A549 (cell line): ENCODE results near the gene SLC8A1. TPM values are rescaled to one million over a fixed set of nuclear protein-coding genes. Genes with fewer than 3 reads are reported as not detected.
A peak's percentile ranks its signal among the peaks of the same experiment; 100 is the strongest.

ENCODE experiments used
- ATAC-seq, 2 experiments: fragments of 200-7000 bp in 1 of 2; fragments of >200 bp in 1 of 2; cut with Nextera tagmentation in 1 of 2; cut with Tn5 transposase in 1 of 2; 3 replicates each; pipeline versions ENCODE4 v1.8.0 to v1.9.1; 2018 to 2020; ENCODE audit warnings: mild to moderate bottlenecking in 1 of 2, moderate library complexity in 1 of 2
- CTCF ChIA-PET: fragments of 300-600 bp; sonication (Branson Sonifier 250); formaldehyde crosslinking; extraction: SDS; loops from one replicate; lab custom pipeline; 2021; ENCODE audit warnings: antibody characterized with exemption, inconsistent platforms; lab: Yijun Ruan, JAX
- POLR2A ChIA-PET: fragments of 350-600 bp; formaldehyde crosslinking; extraction: SDS; loops from one replicate; lab custom pipeline; 2021; ENCODE audit warnings: antibody characterized with exemption, inconsistent platforms; lab: Yijun Ruan, JAX
- DNase-seq, 2 experiments: peaks; one replicate each; pipeline versions ENCODE4 v3.0.0 to v3.0.0-alpha.2; 2011 to 2016; ENCODE audit warnings: low read depth in 1 of 2, low spot score in 1 of 2
- FAIRE-seq: peaks from 2 replicates; lab custom pipeline; 2011; peaks lifted over from hg19 to GRCh38; lab: Jason Lieb, UNC
- H3K27ac ChIP-seq, 2 experiments: fragments of >200 bp; sonication (Bioruptor Twin); formaldehyde crosslinking; 3 replicates each; pipeline ENCODE4 v1.5.1; 2016 to 2017
- H3K4me1 ChIP-seq: fragments of >200 bp; sonication (Bioruptor Twin); formaldehyde crosslinking; 3 replicates; pipeline ENCODE4 v1.6.1; 2016
- H3K4me2 ChIP-seq: fragments of >200 bp; sonication (Bioruptor Twin); formaldehyde crosslinking; 3 replicates; pipeline ENCODE4 v1.6.1; 2016
- H3K4me3 ChIP-seq: fragments of >200 bp; sonication (Bioruptor Twin); formaldehyde crosslinking; 3 replicates; pipeline ENCODE4 v1.5.1; 2016
- H3K9me3 ChIP-seq: fragments of >200 bp; sonication (Bioruptor Twin); formaldehyde crosslinking; 3 replicates; pipeline ENCODE4 v1.6.1; 2016
- BHLHE40 ChIP-seq: IDR thresholded peaks from 2 replicates; pipeline ENCODE4 v1.6.1; 2012; ENCODE audit warnings: low read depth, low read length, inconsistent platforms
- CEBPB ChIP-seq, 2 experiments: fragments of >200 bp in 1 of 2; sonication (Bioruptor Twin) in 1 of 2; formaldehyde crosslinking in 1 of 2; IDR thresholded peaks; 2 replicates each; pipeline ENCODE4 v1.6.1; 2012 to 2016
- CHD2 ChIP-seq: fragments of 150-350 bp; IDR thresholded peaks from 2 replicates; pipeline ENCODE4 v1.6.1; 2014; ENCODE audit warnings: low read length; ENCODE audit not compliant: partially characterized antibody
- EHMT2 ChIP-seq: fragments of 200-600 bp; sonication (generic); IDR thresholded peaks from 2 replicates; pipeline ENCODE4 v1.6.1; 2016; ENCODE audit warnings: antibody characterized with exemption, low read depth, mild to moderate bottlenecking, moderate library complexity
- EP300 ChIP-seq, 2 experiments: fragments of >200 bp; sonication (Bioruptor Twin); formaldehyde crosslinking; IDR thresholded peaks; 2 replicates in 1 of 2; 3 replicates in 1 of 2; pipeline ENCODE4 v1.6.1; 2016 to 2017
- ESRRA ChIP-seq: fragments of 150-350 bp; IDR thresholded peaks from 2 replicates; pipeline ENCODE4 v1.6.1; 2014; ENCODE audit warnings: mild to moderate bottlenecking, low read length, borderline replicate concordance
- FOSB ChIP-seq: fragments of 250-450 bp; sonication (Bioruptor Pico); IDR thresholded peaks from 2 replicates; pipeline ENCODE4 v1.5.0; 2020; ENCODE audit warnings: mild to moderate bottlenecking, moderate library complexity
- GATA3 ChIP-seq: IDR thresholded peaks from 2 replicates; pipeline ENCODE4 v1.6.1; 2012; ENCODE audit warnings: borderline replicate concordance
- HOXB13 ChIP-seq: fragments of 250-450 bp; sonication (Bioruptor Pico); IDR thresholded peaks from 2 replicates; pipeline ENCODE4 v1.5.0; 2020; ENCODE audit warnings: low read depth, mild to moderate bottlenecking, moderate library complexity
- JUN ChIP-seq, 2 experiments: fragments of >200 bp; sonication (Bioruptor Twin); formaldehyde crosslinking; IDR thresholded peaks; 2 replicates in 1 of 2; 3 replicates in 1 of 2; pipeline ENCODE4 v1.6.1; 2016 to 2017
- KDM1A ChIP-seq: fragments of 200-600 bp; sonication (generic); IDR thresholded peaks from 2 replicates; pipeline ENCODE4 v1.6.1; 2016; ENCODE audit warnings: low read depth, mild to moderate bottlenecking
- MYC ChIP-seq: IDR thresholded peaks from 2 replicates; pipeline ENCODE4 v1.6.1; 2012; ENCODE audit warnings: mild to moderate bottlenecking, inconsistent platforms, low read length, improper control_type of control experiment, borderline replicate concordance
- NFE2L2 ChIP-seq: fragments of 150-350 bp; conservative IDR thresholded peaks from 2 replicates; pipeline ENCODE4 v1.6.1; 2014; ENCODE audit warnings: low read length
- NPAS2 ChIP-seq: fragments of 250-450 bp; sonication (Bioruptor Pico); IDR thresholded peaks from 2 replicates; pipeline ENCODE4 v1.8.0; 2022; ENCODE audit warnings: mild to moderate bottlenecking, moderate library complexity, borderline replicate concordance
- NR3C1 ChIP-seq: fragments of >200 bp; sonication (Bioruptor Twin); formaldehyde crosslinking; IDR thresholded peaks from 3 replicates; pipeline ENCODE4 v1.6.1; 2017
- PHF8 ChIP-seq: fragments of 200-600 bp; sonication (generic); IDR thresholded peaks from 2 replicates; pipeline ENCODE4 v1.6.1; 2016; ENCODE audit warnings: low read depth, mild to moderate bottlenecking, antibody characterized with exemption, moderate library complexity, borderline replicate concordance
- POLR2A ChIP-seq: IDR thresholded peaks from 2 replicates; pipeline ENCODE4 v1.6.1; 2012; ENCODE audit warnings: mild to moderate bottlenecking, low read length
- RARB ChIP-seq: fragments of 250-450 bp; sonication (Bioruptor Pico); IDR thresholded peaks from 2 replicates; pipeline ENCODE4 v1.8.0; 2021; ENCODE audit warnings: mild to moderate bottlenecking, moderate library complexity
- SREBF2 ChIP-seq: fragments of 450-650 bp; IDR thresholded peaks from 2 replicates; pipeline ENCODE4 v1.6.1; 2014; ENCODE audit warnings: mild to moderate bottlenecking, moderate library complexity
- WGBS: methylation state at CpG from one replicate; pipeline ENCODE4 v1.1.6; 2017; ENCODE audit errors: missing lambda C conversion rate; 5-methylcytosine and 5-hydroxymethylcytosine counted together
- polyA plus RNA-seq, 4 experiments: library from polyadenylated mRNA; depleted of rRNA in 3 of 4; stranded (reverse); fragments of >200 nt; fragmentation: RNase III in 1 of 4; extraction: RNeasy Plus Mini Kit Qiagen cat#74134 plus additional on column Dnase treatment in 1 of 4; gene quantifications; 2 replicates in 3 of 4; 3 replicates in 1 of 4; pipeline ENCODE4 v1.2.3, GENCODE V29; 2011 to 2017
- TF ChIP-seq, protein P1 (sequence below): fragments of 200-600 bp; sonication (generic); IDR thresholded peaks from 2 replicates; pipeline ENCODE4 v1.6.1; 2016; ENCODE audit warnings: antibody characterized with exemption, mild to moderate bottlenecking, moderate library complexity
- TF ChIP-seq, protein P2 (sequence below): fragments of 450-650 bp; IDR thresholded peaks from 2 replicates; pipeline ENCODE4 v1.6.1; 2014; ENCODE audit warnings: antibody characterized with exemption
- TF ChIP-seq, protein P3 (sequence below): IDR thresholded peaks from 2 replicates; pipeline ENCODE4 v1.6.1; 2012
- TF ChIP-seq, protein P4 (sequence below): fragments of 150-350 bp; IDR thresholded peaks from 2 replicates; pipeline ENCODE4 v1.6.1; 2014; ENCODE audit warnings: low read depth, mild to moderate bottlenecking, low read length

The SLC8A1 gene
- polyA plus RNA-seq, 2 of the 4 experiments (the other 2 are of a cell fraction) = 0.28 to 0.92 TPM

DNA sequence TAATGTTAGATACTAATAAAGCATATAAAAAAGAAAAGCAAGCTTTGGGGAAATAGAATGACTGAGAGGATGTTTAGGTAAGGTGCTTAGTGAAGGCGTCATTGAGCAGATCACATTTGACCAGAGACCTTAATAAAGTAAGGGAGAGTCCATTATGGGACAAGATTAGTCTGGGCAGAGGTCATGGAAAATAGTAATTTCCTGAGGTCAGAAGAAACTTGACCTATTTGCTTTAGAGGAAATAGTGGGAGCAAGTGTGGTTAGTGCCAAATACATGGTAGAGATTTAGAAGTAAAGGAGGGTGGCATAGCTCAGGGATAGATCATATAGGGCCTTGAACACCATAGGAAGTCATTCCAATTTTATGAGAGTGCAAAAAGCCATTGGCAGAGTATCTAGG lies 24.5 kb upstream of the SLC8A1 start:
- Histone ChIP-seq H3K27ac (no peak overlapping the region), H3K4me1 (peaks cover 10% of the 10 kb centered on the region), H3K4me3 (no peak overlapping the region), H3K4me2 (no peak overlapping the region), H3K9me3 (no peaks in the 10 kb centered on the region)
- TF ChIP-seq POLR2A (no peak), EP300 (IDR thresholded peaks at IDR 0.05) (no peak), JUN (IDR thresholded peaks at IDR 0.05) (no peak), FOSB (no peak), NR3C1 (no peak), NPAS2 (CRISPR knock-in tag) (no peak)
- FAIRE-seq = no peak
- CTCF ChIA-PET = interaction anchor here (0.8 kb wide), 1 partner anchor 232 kb away, joined by 3 read pairs; no protein-coding TSS in a partner anchor
- POLR2A ChIA-PET = no interaction called here
- no peak for ATAC-seq
- WGBS = 46% methylated on average over 1 of the region's 1 CpG
- DNase-seq = no peak

DNA sequence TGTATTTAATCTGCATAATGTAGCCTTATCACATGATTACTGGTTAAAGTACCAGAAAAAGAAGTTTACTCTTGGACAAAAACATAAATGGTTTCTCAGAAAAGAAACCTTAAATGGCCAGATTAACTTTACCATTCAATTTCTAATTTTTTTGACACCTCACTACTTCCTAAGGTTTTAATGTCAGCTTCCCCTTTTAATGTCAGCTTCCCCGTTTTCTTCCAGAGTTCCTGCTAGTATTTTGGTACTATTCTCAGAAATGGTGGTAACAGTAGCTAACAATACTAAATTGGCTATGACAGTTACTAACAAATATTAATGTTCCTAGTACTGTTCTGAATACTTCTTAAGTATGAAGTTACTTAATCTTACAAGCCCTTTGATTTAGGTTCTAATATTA lies 22.4 kb upstream of the SLC8A1 start:
- ATAC-seq (no peak), DNase-seq (no peak), FAIRE-seq (no peak)
- TF ChIP-seq CHD2 (no peak), POLR2A (no peak), SREBF2 (no peak), NFE2L2 (no peak)
- TF ChIP-seq, protein P1, sequence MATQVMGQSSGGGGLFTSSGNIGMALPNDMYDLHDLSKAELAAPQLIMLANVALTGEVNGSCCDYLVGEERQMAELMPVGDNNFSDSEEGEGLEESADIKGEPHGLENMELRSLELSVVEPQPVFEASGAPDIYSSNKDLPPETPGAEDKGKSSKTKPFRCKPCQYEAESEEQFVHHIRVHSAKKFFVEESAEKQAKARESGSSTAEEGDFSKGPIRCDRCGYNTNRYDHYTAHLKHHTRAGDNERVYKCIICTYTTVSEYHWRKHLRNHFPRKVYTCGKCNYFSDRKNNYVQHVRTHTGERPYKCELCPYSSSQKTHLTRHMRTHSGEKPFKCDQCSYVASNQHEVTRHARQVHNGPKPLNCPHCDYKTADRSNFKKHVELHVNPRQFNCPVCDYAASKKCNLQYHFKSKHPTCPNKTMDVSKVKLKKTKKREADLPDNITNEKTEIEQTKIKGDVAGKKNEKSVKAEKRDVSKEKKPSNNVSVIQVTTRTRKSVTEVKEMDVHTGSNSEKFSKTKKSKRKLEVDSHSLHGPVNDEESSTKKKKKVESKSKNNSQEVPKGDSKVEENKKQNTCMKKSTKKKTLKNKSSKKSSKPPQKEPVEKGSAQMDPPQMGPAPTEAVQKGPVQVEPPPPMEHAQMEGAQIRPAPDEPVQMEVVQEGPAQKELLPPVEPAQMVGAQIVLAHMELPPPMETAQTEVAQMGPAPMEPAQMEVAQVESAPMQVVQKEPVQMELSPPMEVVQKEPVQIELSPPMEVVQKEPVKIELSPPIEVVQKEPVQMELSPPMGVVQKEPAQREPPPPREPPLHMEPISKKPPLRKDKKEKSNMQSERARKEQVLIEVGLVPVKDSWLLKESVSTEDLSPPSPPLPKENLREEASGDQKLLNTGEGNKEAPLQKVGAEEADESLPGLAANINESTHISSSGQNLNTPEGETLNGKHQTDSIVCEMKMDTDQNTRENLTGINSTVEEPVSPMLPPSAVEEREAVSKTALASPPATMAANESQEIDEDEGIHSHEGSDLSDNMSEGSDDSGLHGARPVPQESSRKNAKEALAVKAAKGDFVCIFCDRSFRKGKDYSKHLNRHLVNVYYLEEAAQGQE = no peak
- TF ChIP-seq, protein P2, sequence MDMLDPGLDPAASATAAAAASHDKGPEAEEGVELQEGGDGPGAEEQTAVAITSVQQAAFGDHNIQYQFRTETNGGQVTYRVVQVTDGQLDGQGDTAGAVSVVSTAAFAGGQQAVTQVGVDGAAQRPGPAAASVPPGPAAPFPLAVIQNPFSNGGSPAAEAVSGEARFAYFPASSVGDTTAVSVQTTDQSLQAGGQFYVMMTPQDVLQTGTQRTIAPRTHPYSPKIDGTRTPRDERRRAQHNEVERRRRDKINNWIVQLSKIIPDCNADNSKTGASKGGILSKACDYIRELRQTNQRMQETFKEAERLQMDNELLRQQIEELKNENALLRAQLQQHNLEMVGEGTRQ = no peak
- H3K9me3 ChIP-seq = no peaks in the 10 kb centered on the region
- 49% methylated on average over 1 of the region's 1 CpG for WGBS
- no peak overlapping the region for H3K4me3 ChIP-seq
- H3K4me2 ChIP-seq = no peak overlapping the region
- H3K4me1 ChIP-seq = peaks cover 16% of the 10 kb centered on the region
- ChIA-PET POLR2A (no interaction called here), CTCF (no interaction called here)
- no peak overlapping the region for H3K27ac ChIP-seq

DNA sequence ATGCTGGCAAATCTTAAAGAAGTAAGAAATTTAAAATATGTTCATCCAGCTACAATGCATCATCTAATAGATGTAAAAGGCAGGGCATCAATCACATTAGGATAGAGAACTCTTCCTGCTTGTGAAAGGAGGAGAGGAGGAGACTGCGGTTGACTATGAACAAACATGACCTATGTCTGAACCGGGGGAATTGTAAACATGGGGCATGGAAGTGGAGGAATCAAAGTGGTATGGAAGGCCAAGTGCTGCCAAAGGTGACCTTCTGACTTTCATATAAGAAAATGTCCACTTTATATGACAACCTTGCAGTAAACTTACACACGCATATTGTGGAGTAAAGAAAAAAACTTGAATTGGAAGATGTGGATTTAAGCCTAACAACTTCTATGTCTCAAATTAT lies 20.0 kb upstream of the SLC8A1 start:
- TF ChIP-seq HOXB13 = no peak
- TF ChIP-seq, protein P3, sequence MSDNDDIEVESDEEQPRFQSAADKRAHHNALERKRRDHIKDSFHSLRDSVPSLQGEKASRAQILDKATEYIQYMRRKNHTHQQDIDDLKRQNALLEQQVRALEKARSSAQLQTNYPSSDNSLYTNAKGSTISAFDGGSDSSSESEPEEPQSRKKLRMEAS = 0 out of 2 replicates have a peak, but pooled peaks have one; percentile 6
- TF ChIP-seq, protein P4, sequence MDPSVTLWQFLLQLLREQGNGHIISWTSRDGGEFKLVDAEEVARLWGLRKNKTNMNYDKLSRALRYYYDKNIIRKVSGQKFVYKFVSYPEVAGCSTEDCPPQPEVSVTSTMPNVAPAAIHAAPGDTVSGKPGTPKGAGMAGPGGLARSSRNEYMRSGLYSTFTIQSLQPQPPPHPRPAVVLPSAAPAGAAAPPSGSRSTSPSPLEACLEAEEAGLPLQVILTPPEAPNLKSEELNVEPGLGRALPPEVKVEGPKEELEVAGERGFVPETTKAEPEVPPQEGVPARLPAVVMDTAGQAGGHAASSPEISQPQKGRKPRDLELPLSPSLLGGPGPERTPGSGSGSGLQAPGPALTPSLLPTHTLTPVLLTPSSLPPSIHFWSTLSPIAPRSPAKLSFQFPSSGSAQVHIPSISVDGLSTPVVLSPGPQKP = no peak
- no peak for TF ChIP-seq SREBF2
- TF ChIP-seq KDM1A = no peak
- TF ChIP-seq ESRRA = peak; percentile 15; the same call in 1 of the 2 replicates
- 0 out of 2 replicates have a peak, but pooled peaks have one; percentile 29 for TF ChIP-seq GATA3
- TF ChIP-seq EHMT2 = 0 out of 2 replicates have a peak, but pooled peaks have one; percentile 57
- TF ChIP-seq BHLHE40 = no peak
- 0 out of 4 replicates have a peak, but pooled peaks of 1 of the 2 experiments have one; percentile 26 for TF ChIP-seq CEBPB (IDR thresholded peaks at IDR 0.05)
- no peak for TF ChIP-seq PHF8
- peak; percentile 72; the same call in 1 of the 2 replicates for TF ChIP-seq RARB (CRISPR knock-in tag)
- TF ChIP-seq MYC = no peak
- H3K27ac ChIP-seq = 0 out of 6 replicates have a peak overlapping the region, but pooled peaks of 1 of the 2 experiments have one; percentile 3
- no peaks in the 10 kb centered on the region for H3K9me3 ChIP-seq
- peaks cover 16% of the 10 kb centered on the region for H3K4me1 ChIP-seq
- 26% methylated on average over 3 of the region's 3 CpGs for WGBS
- ChIA-PET CTCF (interaction anchor here (1.0 to 2.3 kb wide), 2 partner anchors 16 to 20 kb away, joined by 3 to 6 read pairs; partner anchors contain the start of gene SLC8A1), POLR2A (interaction anchor here (0.6 kb wide), 1 partner anchor 316 kb away, joined by 3 read pairs; no protein-coding TSS in a partner anchor)
- no peak overlapping the region for H3K4me3 ChIP-seq
- peak; percentile 83 to 97; a peak in 5 of 6 replicates for ATAC-seq
- H3K4me2 ChIP-seq = peak overlapping the region; percentile 50
- FAIRE-seq = peak; percentile 78
- DNase-seq = peak; percentile 15 to 81
